ELF-1 (cell line): Measurements from ENCODE around the gene MAP1LC3B2.

Experiments used
- DNase-seq: peaks from one replicate; pipeline ENCODE4 v3.0.0-alpha.2; 2016; ENCODE audit warnings: low read depth, low spot score

The MAP1LC3B2 gene

GRCh38 chr12:116594325-116595038, 35.3 kb downstream of the MAP1LC3B2 start:
- no peak for DNase-seq

- DNase-seq: no peak
Measured at GRCh38 chr12:116595186-116595585, 36.0 kb downstream of the MAP1LC3B2 start.

- DNase-seq: no peak
Measured at GRCh38 chr12:116595672-116596071, 36.5 kb downstream of the MAP1LC3B2 start.

GRCh38 chr12:116597886-116598285, 38.7 kb downstream of the MAP1LC3B2 start:
- no peak for DNase-seq

- DNase-seq: peak; percentile 80
Measured at GRCh38 chr12:116598311-116599284, 39.4 kb downstream of the MAP1LC3B2 start.

- DNase-seq: peak; percentile 77
Measured at GRCh38 chr12:116599285-116600136, 40.3 kb downstream of the MAP1LC3B2 start.

GRCh38 chr12:116600959-116601918, 42.1 kb downstream of the MAP1LC3B2 start:
- DNase-seq: no peak

- no peak for DNase-seq
Measured at GRCh38 chr12:116601933-116602810, 43.0 kb downstream of the MAP1LC3B2 start.

- DNase-seq: peak; percentile 82
Measured at GRCh38 chr12:116603546-116604177, 44.5 kb downstream of the MAP1LC3B2 start.

GRCh38 chr12:116604178-116604895, 45.2 kb downstream of the MAP1LC3B2 start:
- DNase-seq: no peak

GRCh38 chr12:116604951-116605641, 45.9 kb downstream of the MAP1LC3B2 start:
- no peak for DNase-seq

GRCh38 chr12:116606397-116606796, 47.2 kb downstream of the MAP1LC3B2 start:
- DNase-seq: no peak

- DNase-seq: no peak
Measured at GRCh38 chr12:116607039-116607438, 47.9 kb downstream of the MAP1LC3B2 start.

GRCh38 chr12:116609319-116610114, 50.3 kb downstream of the MAP1LC3B2 start:
- peak; percentile 76 for DNase-seq

GRCh38 chr12:116610971-116611541, 51.9 kb downstream of the MAP1LC3B2 start:
- no peak for DNase-seq

GRCh38 chr12:116612436-116612835, 53.3 kb downstream of the MAP1LC3B2 start:
- no peak for DNase-seq

GRCh38 chr12:116613256-116613655, 54.1 kb downstream of the MAP1LC3B2 start:
- DNase-seq: no peak
